Astrocyte of the cerebellum (primary cell): ENCODE results near the gene CSNK1E.

Experiments used
- DNase-seq: peaks from one replicate; pipeline ENCODE4 v3.0.0-alpha.2; 2011; ENCODE audit warnings: low read depth
- H3K4me3 ChIP-seq: 2 replicates; pipeline ENCODE4 v1.5.1; 2011; ENCODE audit warnings: mild to moderate bottlenecking, low read depth, low read length, moderate library complexity
- in situ Hi-C: cut with HindIII; loops from 2 replicates; pipeline ENCODE4 v1.10.0; 2017; ENCODE audit warnings: low sequenced_read_pairs
- TF ChIP-seq, protein P1 (sequence below): IDR thresholded peaks from 2 replicates; pipeline ENCODE4 v1.5.1; 2012; ENCODE audit warnings: low read length, low read depth, moderate library complexity, mild to moderate bottlenecking; ENCODE audit errors: missing control alignments

The CSNK1E gene

DNA sequence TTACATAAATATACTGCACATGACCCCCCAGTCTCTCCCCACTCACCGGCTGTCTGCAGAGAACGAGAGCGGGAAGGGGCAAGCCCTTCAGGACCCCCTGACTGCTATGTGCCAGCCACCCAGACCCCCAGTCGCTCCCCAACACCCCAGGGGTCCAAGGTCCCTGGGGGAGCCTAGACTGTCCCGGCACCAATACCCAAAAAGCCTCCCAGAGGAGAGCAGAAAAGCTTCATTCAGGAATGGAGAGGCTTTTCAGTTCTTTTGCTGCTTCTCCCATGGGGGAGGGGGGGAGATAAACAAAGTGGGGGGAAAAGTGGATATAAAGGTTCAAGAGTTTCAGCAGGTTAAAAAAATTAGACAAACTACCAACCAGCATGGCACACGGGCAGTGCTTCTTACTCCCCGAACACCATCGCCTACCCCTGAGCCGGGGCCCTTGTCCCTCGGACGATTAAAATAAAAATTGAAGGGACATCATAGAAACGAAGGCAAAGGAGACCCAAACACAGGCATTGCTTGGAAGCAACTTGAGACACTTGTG, 1.3 kb downstream of the CSNK1E start:
- DNase-seq, result no peak
- peak overlapping the region; percentile 63 for H3K4me3 ChIP-seq
- TF ChIP-seq, protein P1, sequence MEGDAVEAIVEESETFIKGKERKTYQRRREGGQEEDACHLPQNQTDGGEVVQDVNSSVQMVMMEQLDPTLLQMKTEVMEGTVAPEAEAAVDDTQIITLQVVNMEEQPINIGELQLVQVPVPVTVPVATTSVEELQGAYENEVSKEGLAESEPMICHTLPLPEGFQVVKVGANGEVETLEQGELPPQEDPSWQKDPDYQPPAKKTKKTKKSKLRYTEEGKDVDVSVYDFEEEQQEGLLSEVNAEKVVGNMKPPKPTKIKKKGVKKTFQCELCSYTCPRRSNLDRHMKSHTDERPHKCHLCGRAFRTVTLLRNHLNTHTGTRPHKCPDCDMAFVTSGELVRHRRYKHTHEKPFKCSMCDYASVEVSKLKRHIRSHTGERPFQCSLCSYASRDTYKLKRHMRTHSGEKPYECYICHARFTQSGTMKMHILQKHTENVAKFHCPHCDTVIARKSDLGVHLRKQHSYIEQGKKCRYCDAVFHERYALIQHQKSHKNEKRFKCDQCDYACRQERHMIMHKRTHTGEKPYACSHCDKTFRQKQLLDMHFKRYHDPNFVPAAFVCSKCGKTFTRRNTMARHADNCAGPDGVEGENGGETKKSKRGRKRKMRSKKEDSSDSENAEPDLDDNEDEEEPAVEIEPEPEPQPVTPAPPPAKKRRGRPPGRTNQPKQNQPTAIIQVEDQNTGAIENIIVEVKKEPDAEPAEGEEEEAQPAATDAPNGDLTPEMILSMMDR, result no peak
- in situ Hi-C loops, result no loop called here

DNA sequence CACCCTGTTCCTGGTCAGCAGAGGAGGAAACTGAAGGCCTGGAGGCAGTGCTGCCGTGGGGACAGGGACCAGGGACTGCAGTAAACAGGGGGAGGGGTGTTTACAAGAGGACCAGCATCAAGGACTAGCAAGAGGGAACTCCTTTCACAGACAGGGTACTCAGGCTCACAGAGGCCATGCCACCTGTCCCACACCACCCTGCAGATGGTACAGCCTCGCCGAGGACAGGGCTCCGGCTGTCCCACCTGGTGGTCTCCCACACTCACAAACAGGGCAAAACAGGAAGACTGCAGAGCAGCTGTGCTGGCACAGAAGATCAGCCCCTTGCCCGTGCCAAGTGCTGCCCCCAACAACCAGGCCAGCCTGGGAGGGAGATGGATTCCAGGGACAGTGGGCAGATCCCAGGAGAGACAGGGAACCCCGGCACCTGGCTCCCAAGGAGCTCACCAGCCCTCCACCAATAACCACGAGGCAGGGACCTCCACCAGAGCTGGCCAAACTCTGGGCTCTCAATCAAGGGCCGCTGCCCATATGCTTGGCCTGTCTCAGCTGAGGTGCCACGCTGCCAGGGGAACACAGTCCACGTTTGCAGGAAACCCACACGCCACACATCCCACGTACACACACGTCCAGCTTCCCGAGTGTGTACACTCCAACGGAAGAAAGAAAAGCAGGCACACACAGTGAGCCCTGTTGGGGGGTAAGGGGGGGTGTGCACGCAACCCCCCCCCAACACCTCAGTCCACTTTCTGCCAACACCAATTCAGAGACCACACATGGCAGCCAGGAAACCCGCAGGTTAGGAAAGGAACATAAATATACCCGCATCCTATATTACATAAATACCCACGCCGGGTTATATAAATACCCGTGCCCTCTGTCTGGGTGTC, 2.1 kb downstream of the CSNK1E start:
- H3K4me3 ChIP-seq, result peak overlapping the region; percentile 63
- in situ Hi-C loops, result no loop called here
- TF ChIP-seq, protein P1, result no peak
- no peak for DNase-seq

GRCh38 chr22:38314051-38314932, 2.9 kb downstream of the CSNK1E start:
- in situ Hi-C loops, result no loop called here
- no peak for DNase-seq
- peak overlapping the region; percentile 63 for H3K4me3 ChIP-seq
- TF ChIP-seq, protein P1, result no peak

DNA sequence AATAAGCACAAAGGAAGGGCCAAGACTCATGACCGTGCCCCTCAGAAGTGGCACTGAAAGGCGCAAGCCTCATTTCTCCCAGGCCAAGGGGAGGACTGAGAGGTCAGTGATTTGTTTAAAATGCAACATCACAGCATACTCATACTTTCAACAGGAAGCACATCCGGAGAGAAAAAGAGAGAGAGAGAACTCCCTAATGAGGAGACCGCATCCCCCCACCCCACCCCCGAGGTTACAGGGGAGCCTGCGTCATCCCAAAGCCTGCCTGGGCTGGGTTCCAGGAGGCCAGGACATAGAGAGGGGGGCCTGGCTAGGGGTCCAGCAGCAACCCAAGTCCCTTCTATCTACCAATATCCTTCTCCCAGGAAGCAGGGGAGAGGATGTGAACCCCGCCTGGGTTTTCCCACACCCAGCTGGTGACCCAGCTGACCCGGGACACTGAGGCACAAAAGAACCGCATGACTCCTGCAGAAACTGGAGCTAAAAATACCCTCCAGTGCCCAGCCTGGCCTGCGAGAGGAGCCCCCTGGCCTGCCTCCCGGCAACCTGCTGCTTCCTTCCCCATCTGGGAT, 3.8 kb downstream of the CSNK1E start:
- peak; percentile 81 for DNase-seq
- TF ChIP-seq, protein P1, result no peak
- in situ Hi-C loops, result no loop called here
- peak overlapping the region; percentile 63 for H3K4me3 ChIP-seq

DNA sequence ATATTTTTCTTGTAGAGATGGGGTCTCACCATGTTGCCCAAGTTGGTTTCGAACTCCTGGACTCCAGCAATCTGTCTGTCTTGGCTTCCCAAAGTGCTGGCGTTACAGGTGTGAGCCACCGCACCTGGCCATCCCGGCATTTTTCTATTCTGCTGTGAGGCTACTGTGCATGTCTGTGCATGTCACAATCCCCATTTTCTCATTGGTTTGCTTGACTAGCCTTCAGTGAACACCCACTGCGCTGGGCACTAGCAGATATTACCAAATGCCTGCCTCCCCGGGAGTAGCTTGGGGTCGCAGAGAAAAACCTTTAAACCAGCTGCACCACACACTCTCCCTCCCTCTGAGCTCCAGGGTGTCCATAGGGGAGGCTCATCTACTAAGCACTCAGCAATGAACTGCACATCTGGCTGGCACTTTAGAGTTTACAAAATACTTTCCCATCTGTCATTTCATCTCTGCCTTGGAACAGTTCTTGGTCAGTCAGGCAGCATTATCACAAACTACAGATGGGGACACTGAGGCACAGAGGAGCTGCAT, 4.9 kb downstream of the CSNK1E start:
- in situ Hi-C loops, result no loop called here
- TF ChIP-seq, protein P1, result no peak
- no peak overlapping the region for H3K4me3 ChIP-seq
- DNase-seq, result no peak

DNA sequence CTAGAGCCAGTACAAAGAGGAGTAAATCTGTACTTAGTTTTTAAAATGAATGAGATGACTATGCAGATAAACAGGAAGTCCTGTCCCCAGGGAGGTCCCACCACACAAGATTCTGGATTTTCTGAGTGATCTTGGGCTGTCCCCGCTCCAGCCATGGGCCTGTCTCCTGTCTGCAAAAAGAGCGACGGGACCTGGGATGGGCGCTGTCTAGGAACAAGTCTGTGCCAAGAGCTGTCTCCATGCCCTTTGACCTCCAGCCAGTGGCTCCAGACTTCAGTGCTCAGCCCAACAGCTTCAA, 6.0 kb downstream of the CSNK1E start:
- no peak for DNase-seq
- in situ Hi-C loops, result no loop called here
- H3K4me3 ChIP-seq, result no peak overlapping the region
- TF ChIP-seq, protein P1, result no peak
